Measurements from ENCODE around the gene LRRC8E. TPM values are rescaled to one million over a fixed set of nuclear protein-coding genes. Genes with fewer than 3 reads are reported as not detected.

The LRRC8E gene
- total RNA-seq, 1 experiment from 2014 or later: 18.1 TPM

GRCh38 chr19:7885818-7886217 lies 2.5 kb upstream of the LRRC8E start:
- Histone ChIP-seq H3K4me1 (ENCODE audit: control insufficient read depth in 1 of 2, insufficient read depth in 2 of 2, low read length in 2 of 2) (peaks cover 13 to 42% of the 10 kb centered on the region in 2 experiments; a peak in 3 of 4 replicates), H3K27me3 (ENCODE audit: insufficient read depth, low read length) (no peaks in the 10 kb centered on the region), H3K4me2 (ENCODE audit: low read length) (peak overlapping the region; percentile 46; the same call in 1 of the 2 replicates), H2AFZ (ENCODE audit: low read depth, low read length, poor library complexity, severe bottlenecking) (no peak overlapping the region), H3K79me2 (ENCODE audit: insufficient read depth, low read length) (peaks cover 19% of the 10 kb centered on the region; the same call in 1 of the 2 replicates), H3K9me3 (ENCODE audit: control insufficient read depth in 1 of 2, insufficient read depth in 1 of 2, low read depth in 1 of 2, low read length in 2 of 2) (no peaks in the 10 kb centered on the region), H3K9me2 (ENCODE audit: insufficient read depth) (no peaks in the 10 kb centered on the region), H3K9ac (ENCODE audit: low read length) (no peak overlapping the region), H3K36me3 (ENCODE audit: control insufficient read depth in 1 of 2, insufficient read depth in 2 of 2, low read length in 2 of 2) (no peaks in the 10 kb centered on the region), H3K27ac (ENCODE audit: low read depth, low read length) (no peak overlapping the region), H4K20me1 (ENCODE audit: insufficient read depth) (no peaks in the 10 kb centered on the region), H3K4me3 (replicated peaks in 1 of 2; ENCODE audit: low read depth in 1 of 2, low read length in 2 of 2) (no peak overlapping the region)
- DNase-seq (ENCODE audit: low read depth, low spot score) (no peak), ATAC-seq (no peak)
- intact Hi-C loops (cut with micrococcal nuclease): no loop called here
- BruUV-seq (replicated peaks): no TSS peak
- ChIA-PET POLR2A (interaction anchor here (1.0 kb wide), 1 partner anchor 17 kb away, joined by 6 read pairs; no protein-coding TSS in a partner anchor), CTCF (interaction anchor here (4.0 kb wide), 1 partner anchor 17 kb away, joined by 14 read pairs; no protein-coding TSS in a partner anchor), RAD21 (ENCODE audit: low non-redundant PET in 1 of 2, low total read pairs in 2 of 2, uncharacterized antibody in 2 of 2, unreplicated experiment in 2 of 2) (no interaction called here)
- no peak for TF ChIP-seq SRF (IDR thresholded peaks at IDR 0.05; ENCODE audit: low read depth)
- no peak for TF ChIP-seq MAX (IDR thresholded peaks at IDR 0.05)
- no peak for TF ChIP-seq ELF1 (IDR thresholded peaks at IDR 0.05; ENCODE audit: borderline replicate concordance, low read depth)
- TF ChIP-seq CBX3 (IDR thresholded peaks at IDR 0.05; ENCODE audit: low read depth): no peak
- no peak for TF ChIP-seq REST (IDR thresholded peaks at IDR 0.05; ENCODE audit: low read depth)
- no peak for TF ChIP-seq YY1 (IDR thresholded peaks at IDR 0.05; ENCODE audit: extremely low read depth, insufficient replicate concordance, low read depth, low read length)

Data from HCT116 (cell line).